ENCODE data around the gene PAF1.

The PAF1 gene

DNA sequence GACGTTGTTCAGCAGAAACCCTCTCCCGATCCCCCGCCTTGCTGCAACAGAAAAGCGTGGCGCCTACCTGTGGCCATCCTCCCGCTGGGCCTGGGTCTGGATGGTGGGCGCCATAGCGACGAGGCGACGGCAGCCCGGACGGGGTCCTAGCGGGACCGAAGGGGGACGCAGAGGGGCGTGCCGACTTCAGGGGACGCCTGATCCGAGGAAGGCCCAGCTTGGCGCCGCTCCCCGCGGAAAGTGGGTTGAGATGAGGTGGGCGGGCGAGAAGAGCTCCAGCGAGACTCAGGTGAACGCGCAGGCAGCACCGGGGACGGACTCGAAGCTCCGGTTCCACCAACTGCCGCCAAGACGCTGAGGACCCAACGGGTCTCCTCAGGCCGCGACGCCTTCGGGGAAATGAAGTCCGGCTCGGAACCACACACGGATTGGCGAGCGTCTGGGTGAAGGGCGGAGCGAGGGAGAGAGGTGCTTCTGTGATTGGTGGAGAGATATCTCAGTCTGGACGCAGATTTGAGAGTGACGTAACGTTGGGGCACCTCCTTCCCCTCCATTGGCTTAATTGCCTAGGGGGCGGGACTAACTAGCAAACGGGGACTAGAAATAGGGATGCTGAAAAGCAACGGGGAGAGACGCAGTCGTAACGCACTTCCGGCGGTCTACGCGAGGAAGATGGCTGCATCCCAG is at the start of gene PAF1, which contains the start of gene MED29:
TSS of gene PAF1 (minus strand) at position 356 of the 687 bp plus-strand sequence. CDS start at position 114, 242 bp downstream.
TSS of gene MED29 (plus strand) at position 628 of the 687 bp plus-strand sequence. CDS start at position 673, 45 bp downstream.
- DNase-seq (ENCODE audit: low read depth in 1 of 2, low spot score in 1 of 2): peak; percentile 82 to 95

DNA sequence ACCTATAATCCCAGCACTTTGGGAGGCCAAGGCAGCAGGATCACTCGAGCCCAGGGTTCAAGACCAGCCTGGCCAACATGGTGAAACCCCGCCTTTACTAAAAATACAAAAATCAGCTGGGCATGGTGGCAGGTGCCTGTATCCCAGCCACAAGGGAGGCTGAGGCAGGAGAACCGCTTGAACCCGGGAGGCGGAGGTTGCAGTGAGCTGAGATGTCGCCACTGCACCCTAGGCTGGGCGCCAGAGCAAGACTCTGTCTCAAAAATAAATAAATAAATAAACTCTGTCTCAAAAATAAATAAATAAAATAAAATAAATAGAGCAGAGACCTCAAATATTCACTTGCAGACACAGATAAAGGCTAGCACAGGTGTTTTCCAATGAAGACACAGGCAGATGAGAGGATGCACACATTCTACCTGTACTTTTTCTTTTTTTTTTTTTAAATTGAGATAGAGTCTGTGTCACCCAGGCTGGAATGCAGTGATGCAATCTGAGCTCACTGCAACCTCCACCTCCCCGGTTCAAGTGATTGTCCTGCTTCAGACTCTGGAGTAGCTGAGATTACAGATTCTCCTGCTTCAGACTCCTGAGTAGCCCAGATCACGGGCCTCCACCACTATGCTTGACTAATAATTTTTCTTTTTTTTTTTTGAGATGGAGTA is 47.5 kb upstream of the PAF1 start:
- DNase-seq (ENCODE audit: low read depth in 1 of 2, low spot score in 1 of 2): no peak

- no peak for DNase-seq (ENCODE audit: low read depth in 1 of 2, low spot score in 1 of 2)
Observed at GRCh38 chr19:39436350-39436716, 45.4 kb upstream of the PAF1 start.

DNA sequence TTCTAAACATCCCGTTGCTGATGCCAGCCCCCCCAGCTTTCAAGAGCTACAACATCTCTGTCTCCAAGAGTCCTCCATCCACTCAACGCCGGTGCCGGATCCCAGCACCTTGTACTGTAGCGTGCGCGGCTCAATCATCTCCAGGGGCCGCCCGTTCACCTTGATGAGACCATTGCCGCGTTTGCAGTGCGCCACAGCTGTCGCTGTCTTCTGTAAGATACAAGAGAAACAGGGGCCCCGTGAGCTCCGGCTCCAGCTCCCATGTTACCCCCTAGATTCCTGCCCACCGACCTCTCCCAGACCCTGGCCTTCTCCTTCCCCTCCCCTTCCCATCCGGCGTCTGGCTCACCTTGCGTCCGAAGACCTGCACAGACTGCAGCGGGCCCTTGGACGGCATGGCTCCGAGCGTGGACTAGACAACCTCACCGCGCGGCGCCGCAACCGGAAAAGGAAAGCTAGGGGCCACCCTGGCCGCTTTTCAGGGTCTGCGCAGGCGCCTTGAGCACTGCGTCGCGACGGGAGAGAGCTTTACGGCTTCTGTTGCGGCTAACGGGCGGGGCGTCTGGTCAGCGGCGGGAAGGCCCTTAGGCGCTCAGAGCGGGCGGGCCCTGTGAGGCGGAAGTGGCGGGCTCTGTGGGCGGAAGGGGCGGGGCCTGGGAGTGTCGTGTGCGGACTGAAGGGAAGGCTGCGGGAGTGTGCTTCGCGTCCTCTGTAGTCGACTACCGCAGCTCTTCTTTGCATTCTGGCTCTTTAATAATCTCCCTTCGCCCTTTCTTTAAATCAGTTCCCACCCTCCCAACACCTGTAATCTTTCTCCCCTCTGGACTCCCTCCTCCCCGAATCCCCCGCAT is 44.8 kb upstream of the PAF1 start, which contains the start of gene RPS16:
TSS of gene RPS16 (minus strand) at position 451 of the 851 bp plus-strand sequence. CDS start at position 397, 54 bp downstream.
- peak; percentile 98 to 99 for DNase-seq (ENCODE audit: low read depth in 1 of 2, low spot score in 1 of 2)

GRCh38 chr19:39434123-39435076 is 43.5 kb upstream of the PAF1 start:
- no peak for DNase-seq (ENCODE audit: low read depth in 1 of 2, low spot score in 1 of 2)

DNA sequence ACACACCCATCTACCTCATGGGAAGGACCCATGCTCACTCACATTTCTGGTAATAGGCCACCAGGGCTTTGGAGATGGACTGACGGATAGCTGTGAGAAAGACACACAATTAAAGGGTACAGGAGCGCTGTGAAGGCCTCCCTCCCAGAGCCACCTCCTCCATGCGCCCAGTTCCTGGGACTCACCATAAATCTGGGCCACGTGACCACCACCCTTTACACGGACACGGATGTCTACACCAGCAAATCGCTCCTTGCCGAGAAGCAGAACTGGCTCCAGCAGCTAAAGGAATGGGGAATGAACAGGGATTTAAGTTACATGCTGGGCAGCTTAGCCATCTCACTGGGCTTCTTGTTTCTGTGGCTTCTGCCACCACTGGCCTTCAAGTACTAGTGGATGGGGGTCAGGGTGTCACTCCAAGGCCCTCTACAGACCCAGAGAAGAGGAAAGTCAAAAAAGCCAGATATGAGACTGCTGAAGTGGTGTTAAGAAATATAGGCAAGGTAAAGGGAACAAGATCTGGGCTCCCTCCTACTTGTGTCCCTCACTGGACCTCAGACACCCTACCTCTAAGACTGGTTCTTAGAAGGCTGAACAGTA is 42.7 kb upstream of the PAF1 start:
- no peak for DNase-seq (ENCODE audit: low read depth in 1 of 2, low spot score in 1 of 2)

DNA sequence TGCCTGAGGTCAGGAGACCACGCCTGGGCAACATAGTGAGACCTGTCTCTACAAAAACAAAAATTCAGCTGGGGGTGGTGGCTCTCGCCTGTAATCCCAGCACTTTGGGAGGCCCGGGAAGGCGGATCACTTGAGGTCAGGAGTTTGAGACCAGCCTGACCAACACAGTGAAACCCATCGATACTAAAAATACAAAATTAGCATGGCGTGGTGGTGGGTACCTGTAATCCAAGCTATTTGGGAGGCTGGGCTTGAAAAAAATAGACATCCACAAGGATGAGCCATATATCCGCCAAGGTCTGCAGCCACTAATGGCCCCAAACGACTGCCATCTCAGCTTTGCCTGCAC is 41.7 kb upstream of the PAF1 start:
- DNase-seq (ENCODE audit: low read depth in 1 of 2, low spot score in 1 of 2): no peak

DNA sequence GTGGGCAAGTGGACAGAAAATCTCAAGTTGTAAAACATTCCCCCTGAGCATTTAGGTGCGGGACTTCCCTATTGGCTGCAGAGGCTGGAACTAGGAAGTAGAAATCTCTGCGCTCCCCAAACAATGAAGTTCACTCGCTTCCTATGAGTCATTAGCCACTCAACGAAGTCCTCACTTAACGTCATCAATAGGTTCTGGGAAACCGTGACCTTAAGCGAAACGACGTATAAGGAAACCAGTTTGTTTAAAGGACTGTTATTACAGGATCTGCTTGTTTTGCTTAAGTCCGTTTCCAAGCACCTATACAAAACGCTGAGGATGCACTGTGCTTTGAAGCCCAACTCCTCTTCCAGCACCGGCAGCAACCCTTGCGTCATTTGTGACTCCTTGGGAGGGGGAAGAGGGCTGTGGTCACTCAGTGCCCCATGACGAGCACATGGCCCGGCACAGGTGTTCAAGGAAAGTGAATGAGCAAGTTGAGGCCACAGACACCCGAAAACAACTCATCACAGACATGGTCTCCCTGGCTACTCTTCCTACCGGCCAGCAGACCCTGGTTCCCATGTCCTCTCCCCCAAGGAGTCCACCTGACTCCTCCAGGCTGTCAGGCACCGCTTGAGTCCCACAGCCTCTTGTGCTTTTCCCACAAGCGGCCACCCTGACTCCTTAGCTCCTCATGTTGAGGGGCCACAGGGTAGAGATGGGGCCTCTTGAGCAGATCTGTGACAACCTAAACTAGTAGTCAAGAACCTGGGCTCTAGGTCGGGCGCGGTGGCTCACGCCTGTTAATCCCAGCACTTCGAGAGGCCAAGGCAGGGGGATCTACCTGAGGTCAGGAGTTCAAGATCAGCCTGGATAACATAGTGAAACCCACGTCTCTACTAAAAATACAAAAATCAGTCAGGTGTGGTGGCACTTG is 40.0 kb upstream of the PAF1 start:
- DNase-seq (ENCODE audit: low read depth in 1 of 2, low spot score in 1 of 2): peak in 1 of 2 donors; percentile 49

DNA sequence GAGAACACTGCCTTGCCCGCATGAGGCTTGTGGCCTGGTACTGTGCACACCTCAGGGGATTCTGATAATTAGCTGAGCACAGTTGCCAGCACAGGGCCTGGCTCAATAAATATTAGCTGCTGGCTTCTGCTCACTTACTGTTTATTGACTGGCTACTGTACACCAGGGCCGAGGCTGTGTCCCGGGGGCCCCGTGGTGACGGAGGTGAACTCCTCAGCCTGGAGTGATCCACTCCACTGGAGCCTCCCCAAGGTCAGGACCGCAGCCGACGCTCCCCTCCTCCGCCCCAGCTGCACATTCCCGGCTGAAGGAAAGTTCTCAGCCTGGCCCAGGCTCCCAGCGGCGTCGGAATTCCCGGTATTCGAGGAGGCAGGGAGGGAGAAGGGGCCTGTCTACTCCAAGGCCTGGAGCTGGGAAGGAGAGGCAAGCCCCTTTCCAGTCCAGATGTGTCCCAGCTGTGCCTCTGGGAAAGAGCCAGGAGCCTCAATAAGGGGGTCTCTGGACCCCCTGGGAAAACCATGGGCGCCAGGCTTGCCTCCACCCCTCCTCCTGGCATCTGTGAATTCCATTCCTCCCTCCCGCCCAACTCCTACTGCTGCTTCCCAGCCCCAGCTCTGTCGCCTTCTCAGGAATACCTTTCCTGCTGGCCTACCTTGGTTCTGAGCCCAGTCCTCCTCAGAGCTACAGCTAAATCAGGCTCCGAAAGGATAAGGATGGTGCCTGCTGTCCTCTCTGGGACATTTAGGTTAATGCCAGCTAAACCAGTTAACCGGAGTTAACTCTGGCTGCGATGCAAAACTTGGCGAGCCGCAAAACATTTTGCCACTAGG is 37.6 kb upstream of the PAF1 start:
- no peak for DNase-seq (ENCODE audit: low read depth in 1 of 2, low spot score in 1 of 2)

DNA sequence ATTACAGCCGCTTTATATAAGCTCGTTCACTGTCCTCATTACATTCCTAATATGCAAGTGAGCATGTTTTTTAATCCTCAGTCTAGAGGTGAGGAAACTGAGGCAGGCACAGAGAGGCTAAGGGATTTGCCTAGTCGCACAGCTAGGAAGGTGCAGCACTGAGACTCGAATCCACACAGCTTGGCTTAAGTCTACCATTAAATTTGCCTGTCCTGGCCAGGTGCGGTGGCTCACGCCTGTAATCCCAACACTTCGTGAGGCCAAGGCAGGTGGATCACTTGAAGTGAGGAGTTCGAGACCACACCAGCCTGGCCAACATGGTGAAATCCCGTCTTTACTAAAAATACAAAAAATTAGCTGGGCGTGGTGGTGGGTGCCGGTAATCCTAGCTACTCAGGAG is 36.8 kb upstream of the PAF1 start:
- no peak for DNase-seq (ENCODE audit: low read depth in 1 of 2, low spot score in 1 of 2)

GRCh38 chr19:39426170-39426569 is 35.3 kb upstream of the PAF1 start:
- no peak for DNase-seq (ENCODE audit: low read depth in 1 of 2, low spot score in 1 of 2)

- no peak for DNase-seq (ENCODE audit: low read depth in 1 of 2, low spot score in 1 of 2)
Observed at GRCh38 chr19:39425744-39426143, 34.8 kb upstream of the PAF1 start.

GRCh38 chr19:39424934-39425333 is 34.0 kb upstream of the PAF1 start:
- DNase-seq (ENCODE audit: low read depth in 1 of 2, low spot score in 1 of 2): no peak

DNA sequence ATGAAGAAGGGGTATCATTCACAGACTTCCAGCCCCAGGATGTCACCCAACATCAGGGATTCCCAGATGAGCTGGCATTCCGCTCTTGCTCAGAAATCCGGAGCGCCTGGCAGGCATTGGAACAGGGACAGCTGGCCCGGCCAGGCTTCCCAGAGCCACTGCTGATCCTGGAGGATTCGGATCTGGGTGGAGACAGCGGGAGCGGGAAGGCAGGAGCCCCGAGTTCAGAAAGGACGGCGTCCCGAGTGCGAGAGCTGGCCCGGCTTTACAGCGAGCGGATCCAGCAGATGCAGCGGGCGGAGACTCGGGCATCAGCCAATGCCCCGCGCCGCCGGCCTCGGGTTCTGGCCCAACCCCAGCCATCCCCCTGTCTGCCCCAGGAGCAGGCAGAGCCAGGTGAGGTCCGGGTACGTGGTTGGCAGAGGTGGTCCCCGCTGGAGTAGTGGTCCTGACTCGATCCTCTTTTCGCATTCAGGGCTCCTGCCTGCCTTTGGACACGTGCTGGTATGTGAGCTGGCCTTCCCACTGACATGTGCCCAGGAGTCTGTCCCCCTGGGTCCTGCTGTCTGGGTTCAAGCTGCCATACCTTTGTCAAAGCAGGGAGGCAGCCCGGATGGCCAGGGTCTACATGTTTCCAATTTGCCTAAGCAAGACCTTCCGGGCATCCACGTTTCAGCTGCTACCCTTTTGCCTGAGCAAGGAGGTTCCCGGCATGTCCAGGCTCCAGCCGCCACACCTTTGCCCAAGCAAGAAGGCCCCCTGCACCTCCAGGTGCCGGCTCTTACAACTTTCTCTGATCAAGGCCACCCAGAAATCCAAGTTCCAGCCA is 32.6 kb upstream of the PAF1 start:
- no peak for DNase-seq (ENCODE audit: low read depth in 1 of 2, low spot score in 1 of 2)

DNA sequence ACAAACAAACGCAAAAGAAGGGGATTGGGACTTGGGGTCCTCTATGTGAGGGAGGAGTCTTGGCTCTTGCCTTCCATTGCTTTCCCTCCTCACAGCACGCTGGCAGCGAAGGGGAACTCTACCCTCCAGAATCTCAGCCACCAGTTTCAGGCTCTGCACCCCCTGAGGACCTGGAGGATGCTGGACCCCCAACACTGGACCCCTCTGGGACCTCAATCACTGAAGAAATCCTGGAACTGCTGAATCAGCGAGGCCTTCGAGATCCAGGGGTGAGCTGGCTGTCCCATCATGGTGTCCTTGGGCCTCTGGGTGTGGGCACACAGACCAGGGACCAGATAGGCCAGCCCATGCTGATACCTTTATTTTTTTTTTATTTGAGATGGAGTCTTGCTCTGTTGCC is 31.1 kb upstream of the PAF1 start:
- DNase-seq (ENCODE audit: low read depth in 1 of 2, low spot score in 1 of 2): no peak

GRCh38 chr19:39420769-39421168 is 29.9 kb upstream of the PAF1 start:
- no peak for DNase-seq (ENCODE audit: low read depth in 1 of 2, low spot score in 1 of 2)

DNA sequence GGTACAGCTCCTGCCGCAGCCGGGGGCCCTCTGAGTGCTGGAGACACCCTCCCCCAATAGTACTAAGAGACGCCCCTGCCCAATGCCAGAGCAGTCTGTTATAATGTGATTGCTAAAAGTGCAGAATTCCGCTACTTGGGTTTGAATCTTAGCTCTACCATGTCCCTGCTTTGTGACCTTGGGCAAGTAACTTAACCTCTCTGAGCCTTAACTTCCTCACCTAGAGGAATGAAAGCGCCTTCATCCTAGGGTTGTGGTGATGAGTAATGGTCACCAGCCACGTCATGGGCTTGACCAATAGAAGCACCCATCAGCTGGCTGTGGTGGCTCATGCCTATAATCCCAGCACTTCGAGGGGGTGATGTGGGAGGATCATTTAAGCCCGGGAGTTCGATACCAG is 28.1 kb upstream of the PAF1 start:
- no peak for DNase-seq (ENCODE audit: low read depth in 1 of 2, low spot score in 1 of 2)

All from activated CD4-positive, alpha-beta T cell treated with anti-CD3 and anti-CD28 coated beads, Interleukin-2, amount 50 U/mL, for 24 hours (primary cell).